H9 (cell line): ENCODE results near the gene GPR160. TPM values are rescaled to one million over a fixed set of nuclear protein-coding genes. Genes with fewer than 3 reads are reported as not detected.

Source experiments
- DNase-seq: peaks from one replicate; pipeline ENCODE4 v3.0.0-alpha.2; 2017
- H2AFZ ChIP-seq: one replicate; pipeline ENCODE4 v1.6.1; 2013; ENCODE audit warnings: mild to moderate bottlenecking, low read length, control low read depth, moderate library complexity
- H2AK5ac ChIP-seq: 2 replicates; pipeline ENCODE4 v1.6.1; 2013; ENCODE audit warnings: low read length, control low read depth, mixed read lengths; ENCODE audit not compliant: insufficient read length
- H2BK120ac ChIP-seq: one replicate; pipeline ENCODE4 v1.6.1; 2013; ENCODE audit warnings: low read depth, mild to moderate bottlenecking, low read length, control low read depth, inconsistent platforms; ENCODE audit not compliant: poor library complexity, severe bottlenecking
- H2BK12ac ChIP-seq: 2 replicates; pipeline ENCODE4 v1.6.1; 2013; ENCODE audit warnings: low read length, control low read depth, mixed read lengths, low read depth; ENCODE audit not compliant: insufficient read length
- H2BK15ac ChIP-seq: 2 replicates; pipeline ENCODE4 v1.6.1; 2013; ENCODE audit warnings: low read depth, low read length, control low read depth
- H2BK20ac ChIP-seq: one replicate; pipeline ENCODE4 v1.6.1; 2013; ENCODE audit warnings: low read depth, mild to moderate bottlenecking, low read length, control low read depth, inconsistent platforms; ENCODE audit not compliant: poor library complexity, severe bottlenecking
- H2BK5ac ChIP-seq: 2 replicates; pipeline ENCODE4 v1.6.1; 2013; ENCODE audit warnings: low read length, control low read depth, mixed read lengths; ENCODE audit not compliant: insufficient read length
- H3K14ac ChIP-seq: 2 replicates; pipeline ENCODE4 v1.6.1; 2013; ENCODE audit warnings: low read length, control low read depth; ENCODE audit not compliant: insufficient read depth
- H3K18ac ChIP-seq: 2 replicates; pipeline ENCODE4 v1.6.1; 2013; ENCODE audit warnings: low read depth, mild to moderate bottlenecking, mixed read lengths, low read length, control low read depth; ENCODE audit not compliant: insufficient read length
- H3K23ac ChIP-seq: 2 replicates; pipeline ENCODE4 v1.6.1; 2013; ENCODE audit warnings: low read length, control low read depth, mixed read lengths, low read depth; ENCODE audit not compliant: insufficient read length
- H3K23me2 ChIP-seq: 2 replicates; pipeline ENCODE4 v1.6.1; 2013; ENCODE audit warnings: low read depth, mild to moderate bottlenecking, mixed read lengths, low read length, control low read depth; ENCODE audit not compliant: insufficient read length, poor library complexity, severe bottlenecking
- H3K27ac ChIP-seq: 2 replicates; pipeline ENCODE4 v1.5.1; 2013; ENCODE audit warnings: low read length, control low read depth, mixed read lengths, low read depth; ENCODE audit not compliant: insufficient read length
- H3K27me3 ChIP-seq: 2 replicates; pipeline ENCODE4 v1.6.1; 2013; ENCODE audit warnings: low read length, control low read depth, inconsistent platforms; ENCODE audit not compliant: insufficient read depth
- H3K4ac ChIP-seq: 2 replicates; pipeline ENCODE4 v1.6.1; 2013; ENCODE audit warnings: low read depth, mild to moderate bottlenecking, control low read depth, inconsistent platforms, low read length, moderate library complexity
- H3K4me1 ChIP-seq: 2 replicates; pipeline ENCODE4 v1.6.1; 2013; ENCODE audit warnings: low read length, control low read depth, inconsistent platforms; ENCODE audit not compliant: insufficient read depth
- H3K4me2 ChIP-seq: 2 replicates; pipeline ENCODE4 v1.6.1; 2013; ENCODE audit warnings: low read length, control low read depth, mixed read lengths; ENCODE audit not compliant: insufficient read length, insufficient read depth
- H3K56ac ChIP-seq: 2 replicates; pipeline ENCODE4 v1.6.1; 2013; ENCODE audit warnings: low read depth, mild to moderate bottlenecking, mixed read lengths, low read length, control low read depth; ENCODE audit not compliant: insufficient read length
- H3K79me1 ChIP-seq: 2 replicates; pipeline ENCODE4 v1.6.1; 2013; ENCODE audit warnings: low read depth, mild to moderate bottlenecking, moderate library complexity, low read length, control low read depth, inconsistent platforms; ENCODE audit not compliant: insufficient read depth, poor library complexity, severe bottlenecking
- H3K79me2 ChIP-seq: 2 replicates; pipeline ENCODE4 v1.6.1; 2013; ENCODE audit warnings: low read length, control low read depth, inconsistent platforms; ENCODE audit not compliant: insufficient read depth
- H3K9ac ChIP-seq: 2 replicates; pipeline ENCODE4 v1.6.1; 2013; ENCODE audit warnings: low read length, control low read depth, mixed read lengths; ENCODE audit not compliant: insufficient read length; ENCODE audit errors: extremely low read depth
- H3K9me3 ChIP-seq: one replicate; pipeline ENCODE4 v1.6.1; 2013; ENCODE audit warnings: low read depth, low read length, inconsistent platforms; ENCODE audit not compliant: control insufficient read depth
- H3T11ph ChIP-seq: one replicate; pipeline ENCODE4 v1.6.1; 2013; ENCODE audit warnings: mild to moderate bottlenecking, low read length, control low read depth, inconsistent platforms
- H4K20me1 ChIP-seq: one replicate; pipeline ENCODE4 v1.6.1; 2013; ENCODE audit not compliant: control insufficient read depth, insufficient read length, insufficient read depth
- H4K5ac ChIP-seq: 2 replicates; pipeline ENCODE4 v1.6.1; 2013; ENCODE audit warnings: low read depth, mild to moderate bottlenecking, mixed read lengths, low read length, control low read depth; ENCODE audit not compliant: insufficient read length
- H4K8ac ChIP-seq: replicated peaks from 2 replicates; pipeline ENCODE4 v1.6.1; 2013; ENCODE audit warnings: low read length, control low read depth, mixed read lengths, low read depth; ENCODE audit not compliant: insufficient read length
- H4K91ac ChIP-seq: 2 replicates; pipeline ENCODE4 v1.6.1; 2013; ENCODE audit warnings: low read depth, mild to moderate bottlenecking, moderate library complexity, mixed read lengths, low read length, control low read depth; ENCODE audit not compliant: insufficient read length
- H3K27ac Mint-ChIP-seq, 3 experiments: 2 replicates in 2 of 3; 3 replicates in 1 of 3; pipeline ENCODE4 v1.8.0; 2020 to 2021; ENCODE audit warnings: mixed read lengths in 3 of 3, mild to moderate bottlenecking in 1 of 3, moderate library complexity in 1 of 3
- H3K27me3 Mint-ChIP-seq: 2 replicates; pipeline ENCODE4 v1.8.0; 2021; ENCODE audit warnings: low read depth, mild to moderate bottlenecking, moderate library complexity, mixed read lengths
- H3K36me3 Mint-ChIP-seq, 3 experiments: 2 replicates in 2 of 3; 3 replicates in 1 of 3; pipeline ENCODE4 v1.8.0; 2020 to 2021; ENCODE audit warnings: low read depth in 3 of 3, mixed read lengths in 3 of 3; ENCODE audit not compliant: insufficient read depth in 1 of 3
- H3K4me1 Mint-ChIP-seq, 2 experiments: 2 replicates each; pipeline ENCODE4 v1.8.0; 2020; ENCODE audit warnings: mixed read lengths in 2 of 2
- H3K4me3 Mint-ChIP-seq, 2 experiments: 2 replicates in 1 of 2; 3 replicates in 1 of 2; pipeline ENCODE4 v1.8.0; 2020 to 2021; ENCODE audit warnings: mild to moderate bottlenecking in 2 of 2, mixed read lengths in 2 of 2, moderate library complexity in 1 of 2
- H3K9me3 Mint-ChIP-seq, 2 experiments: 2 replicates in 1 of 2; 3 replicates in 1 of 2; pipeline ENCODE4 v1.8.0; 2020; ENCODE audit warnings: mild to moderate bottlenecking in 2 of 2, mixed read lengths in 2 of 2, moderate library complexity in 1 of 2
- CTCF ChIP-seq: fragments of 200-600 bp; sonication (generic); conservative IDR thresholded peaks from 3 replicates; pipeline ENCODE4 v1.8.0; 2021; ENCODE audit warnings: antibody characterized with exemption, mild to moderate bottlenecking
- WGBS: extraction: QIAGEN DNeasy Blood & Tissue Kit; methylation state at CpG from one replicate; pipeline ENCODE4 v1.1.7; 2013; ENCODE audit warnings: missing lambda C conversion rate, low lambda C conversion rate, mixed read lengths; ENCODE audit not compliant: insufficient read length; ENCODE audit errors: extremely low coverage; 5-methylcytosine and 5-hydroxymethylcytosine counted together
- total RNA-seq: library from RNA; stranded (reverse); gene quantifications from 2 replicates; pipeline ENCODE4 v1.2.1, GENCODE V29; 2021

GPR160 gene
- total RNA-seq, 1 experiment from 2014 or later: 14.1 TPM

GRCh38 chr3:170038434-170039110, 777 bp downstream of the GPR160 start:
- Mint-ChIP-seq H3K27me3 (peaks cover 9% of the 10 kb centered on the region), H3K4me1 (peaks cover 18 to 19% of the 10 kb centered on the region in 2 experiments), H3K36me3 (peaks cover 0 to 5% (median 2%) of the 10 kb centered on the region in 3 experiments; a peak in 3 of 7 replicates), H3K27ac (peak overlapping the region in 2 of 3 experiments; percentile 67 to 81; a peak in 3 of 7 replicates), H3K4me3 (peak overlapping the region; percentile 81 to 91), H3K9me3 (no peaks in the 10 kb centered on the region)
- H4K91ac ChIP-seq: no peak overlapping the region
- H3K23me2 ChIP-seq: peaks cover 8% of the 10 kb centered on the region
- H3K27me3 ChIP-seq: no peaks in the 10 kb centered on the region
- H3K9me3 ChIP-seq: no peaks in the 10 kb centered on the region
- H3T11ph ChIP-seq: no peak overlapping the region
- no peak overlapping the region for H3K27ac ChIP-seq
- peak; percentile 51 for TF ChIP-seq CTCF
- H3K9ac ChIP-seq: no peak overlapping the region
- no peak overlapping the region for H3K56ac ChIP-seq
- H3K4me1 ChIP-seq: no peaks in the 10 kb centered on the region
- no peak overlapping the region; the same call in 1 of the 2 replicates for H3K14ac ChIP-seq
- H4K5ac ChIP-seq: no peak overlapping the region
- no peak overlapping the region for H3K23ac ChIP-seq
- no peaks in the 10 kb centered on the region for H4K20me1 ChIP-seq
- H3K4me2 ChIP-seq: peak overlapping the region; percentile 55
- H3K18ac ChIP-seq: no peak overlapping the region
- H2AK5ac ChIP-seq: no peak overlapping the region
- DNase-seq: peak; percentile 77
- WGBS: no CpG with 5 or more reads among the region's 51 CpGs
- no peaks in the 10 kb centered on the region for H3K79me1 ChIP-seq
- no peak overlapping the region for H4K8ac ChIP-seq
- H3K79me2 ChIP-seq: no peaks in the 10 kb centered on the region
- no peak overlapping the region for H2BK120ac ChIP-seq
- H2BK5ac ChIP-seq: no peak overlapping the region
- H2AFZ ChIP-seq: no peak overlapping the region
- no peak overlapping the region for H2BK12ac ChIP-seq
- H2BK15ac ChIP-seq: no peak overlapping the region
- no peak overlapping the region for H3K4ac ChIP-seq
- no peak overlapping the region for H2BK20ac ChIP-seq
